ENCODE measurements around the gene PRODH2.

DNA sequence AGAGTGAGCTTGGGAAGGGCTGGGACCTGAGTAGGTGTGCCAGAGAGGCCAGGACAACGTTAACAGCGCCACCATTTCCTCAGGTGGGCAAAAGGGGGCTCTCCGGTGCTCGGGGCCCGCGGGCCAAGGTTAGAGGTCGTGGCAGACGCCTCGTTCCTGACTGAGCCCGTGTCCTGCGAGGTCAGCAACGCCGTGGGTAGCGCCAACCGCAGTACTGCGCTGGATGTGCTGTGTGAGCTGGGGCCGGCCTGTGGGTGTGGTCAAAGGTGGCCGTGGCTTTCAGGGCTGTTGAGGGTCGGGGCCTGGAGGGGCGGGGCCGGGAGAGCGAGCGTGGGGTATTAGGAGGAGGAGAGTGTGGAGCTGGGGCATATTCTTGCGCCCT is 47.8 kb upstream of the PRODH2 start:
- TF ChIP-seq, protein P1, sequence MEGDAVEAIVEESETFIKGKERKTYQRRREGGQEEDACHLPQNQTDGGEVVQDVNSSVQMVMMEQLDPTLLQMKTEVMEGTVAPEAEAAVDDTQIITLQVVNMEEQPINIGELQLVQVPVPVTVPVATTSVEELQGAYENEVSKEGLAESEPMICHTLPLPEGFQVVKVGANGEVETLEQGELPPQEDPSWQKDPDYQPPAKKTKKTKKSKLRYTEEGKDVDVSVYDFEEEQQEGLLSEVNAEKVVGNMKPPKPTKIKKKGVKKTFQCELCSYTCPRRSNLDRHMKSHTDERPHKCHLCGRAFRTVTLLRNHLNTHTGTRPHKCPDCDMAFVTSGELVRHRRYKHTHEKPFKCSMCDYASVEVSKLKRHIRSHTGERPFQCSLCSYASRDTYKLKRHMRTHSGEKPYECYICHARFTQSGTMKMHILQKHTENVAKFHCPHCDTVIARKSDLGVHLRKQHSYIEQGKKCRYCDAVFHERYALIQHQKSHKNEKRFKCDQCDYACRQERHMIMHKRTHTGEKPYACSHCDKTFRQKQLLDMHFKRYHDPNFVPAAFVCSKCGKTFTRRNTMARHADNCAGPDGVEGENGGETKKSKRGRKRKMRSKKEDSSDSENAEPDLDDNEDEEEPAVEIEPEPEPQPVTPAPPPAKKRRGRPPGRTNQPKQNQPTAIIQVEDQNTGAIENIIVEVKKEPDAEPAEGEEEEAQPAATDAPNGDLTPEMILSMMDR (IDR thresholded peaks at IDR 0.05), result no peak
- TF ChIP-seq POLR2A (IDR thresholded peaks at IDR 0.05), result no peak
